NCI-H1436 (cell line): ENCODE data around the gene RAD50.
A peak's percentile ranks its signal among the peaks of the same experiment; 100 is the strongest.
"Not testable (repeated sequence)": the region's sequence is repeated elsewhere in the genome, so short reads cannot be mapped to it uniquely, and the experiment has no call there.

Source experiments
- DNase-seq: peaks from one replicate; lab custom pipeline; 2025; lab: John Stamatoyannopoulos, UW

The RAD50 gene

DNA sequence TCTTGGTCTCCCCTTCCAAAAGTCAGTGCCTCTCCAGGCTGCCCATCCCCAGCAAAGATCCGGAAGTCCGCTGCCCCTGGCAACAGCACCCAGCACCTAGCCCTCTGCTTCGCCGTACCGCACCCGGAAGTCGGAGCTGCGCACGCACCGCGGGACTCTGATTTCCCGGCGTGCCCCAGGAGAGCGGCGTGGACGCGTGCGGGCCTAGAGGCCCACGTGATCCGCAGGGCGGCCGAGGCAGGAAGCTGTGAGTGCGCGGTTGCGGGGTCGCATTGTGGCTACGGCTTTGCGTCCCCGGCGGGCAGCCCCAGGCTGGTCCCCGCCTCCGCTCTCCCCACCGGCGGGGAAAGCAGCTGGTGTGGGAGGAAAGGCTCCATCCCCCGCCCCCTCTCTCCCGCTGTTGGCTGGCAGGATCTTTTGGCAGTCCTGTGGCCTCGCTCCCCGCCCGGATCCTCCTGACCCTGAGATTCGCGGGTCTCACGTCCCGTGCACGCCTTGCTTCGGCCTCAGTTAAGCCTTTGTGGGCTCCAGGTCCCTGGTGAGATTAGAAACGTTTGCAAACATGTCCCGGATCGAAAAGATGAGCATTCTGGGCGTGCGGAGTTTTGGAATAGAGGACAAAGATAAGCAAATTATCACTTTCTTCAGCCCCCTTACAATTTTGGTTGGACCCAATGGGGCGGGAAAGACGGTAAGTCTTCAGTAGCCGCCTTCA lies at the start of gene RAD50:
RAD50 (plus strand) TSS at position 215 of the 715 bp plus-strand sequence; CDS start at position 563, 348 bp downstream.
- peak; percentile 86 for DNase-seq

- DNase-seq = no peak
These were observed 46.7 kb upstream of the RAD50 start for GRCh38 chr5:132510076-132510475.

DNA sequence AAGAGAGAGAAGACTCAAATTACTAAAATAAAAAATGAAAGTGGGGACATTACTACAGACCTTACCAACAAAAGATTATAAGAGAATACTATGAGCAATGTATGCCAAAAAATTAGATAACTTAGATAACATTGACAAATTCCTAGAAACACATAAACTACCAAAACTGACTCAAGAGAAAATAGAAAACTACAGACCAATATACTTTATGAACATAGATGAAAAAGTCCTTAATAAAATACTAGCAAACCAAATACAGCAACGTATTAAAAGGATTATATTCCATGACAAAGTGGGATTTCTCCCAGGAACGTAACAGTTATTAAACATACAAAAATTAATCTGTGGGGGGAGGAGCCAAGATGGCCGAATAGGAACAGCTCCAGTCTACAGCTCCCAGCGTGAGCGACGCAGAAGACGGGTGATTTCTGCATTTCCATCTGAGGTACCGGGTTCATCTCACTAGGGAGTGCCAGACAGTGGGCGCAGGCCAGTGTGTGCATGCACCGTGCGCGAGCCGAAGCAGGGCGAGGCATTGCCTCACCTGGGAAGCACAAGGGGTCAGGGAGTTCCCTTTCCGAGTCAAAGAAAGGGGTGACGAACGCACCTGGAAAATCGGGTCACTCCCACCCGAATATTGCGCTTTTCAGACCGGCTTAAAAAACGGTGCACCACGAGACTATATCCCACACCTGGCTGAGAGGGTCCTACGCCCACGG lies 43.0 kb upstream of the RAD50 start:
- DNase-seq = not testable (repeated sequence)

- not testable (repeated sequence) for DNase-seq
These were observed 34.7 kb upstream of the RAD50 start for GRCh38 chr5:132522067-132522466.

- DNase-seq = not testable (repeated sequence)
These were observed 31.9 kb upstream of the RAD50 start for GRCh38 chr5:132524877-132525276.

GRCh38 chr5:132525299-132525724 lies 31.5 kb upstream of the RAD50 start:
- no peak for DNase-seq

GRCh38 chr5:132526290-132526973 lies 30.3 kb upstream of the RAD50 start:
- peak; percentile 51 for DNase-seq

DNA sequence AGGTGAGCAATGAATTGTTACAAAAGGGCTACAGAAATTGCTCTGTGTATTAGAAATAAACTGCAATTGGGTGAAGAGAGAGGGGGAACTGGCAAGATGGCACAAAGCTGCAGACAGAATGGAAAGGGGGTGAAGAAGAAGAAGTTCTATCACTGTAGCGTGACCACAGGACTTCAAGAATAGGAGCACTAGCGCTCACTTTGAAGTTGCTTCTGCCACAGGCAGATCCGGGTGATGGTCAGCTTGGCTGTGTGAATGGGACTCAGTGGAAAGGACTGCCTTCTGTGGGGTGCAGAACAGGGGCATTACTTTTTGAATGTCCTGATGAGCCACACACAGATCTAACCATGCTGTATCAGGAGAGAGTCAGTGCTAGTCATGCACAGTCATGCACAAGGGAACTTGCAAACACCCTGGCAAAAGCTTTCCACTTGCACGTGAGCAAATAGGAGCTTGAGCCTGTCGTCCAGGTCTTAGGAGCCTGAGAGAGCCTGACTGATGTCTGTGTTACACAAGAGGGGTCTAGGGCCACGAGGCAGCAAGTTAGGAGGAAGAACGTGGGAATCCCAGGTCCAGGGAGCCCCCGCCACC lies 29.7 kb upstream of the RAD50 start:
- no peak for DNase-seq

- DNase-seq = no peak
These were observed 28.8 kb upstream of the RAD50 start for GRCh38 chr5:132528021-132528420.

DNA sequence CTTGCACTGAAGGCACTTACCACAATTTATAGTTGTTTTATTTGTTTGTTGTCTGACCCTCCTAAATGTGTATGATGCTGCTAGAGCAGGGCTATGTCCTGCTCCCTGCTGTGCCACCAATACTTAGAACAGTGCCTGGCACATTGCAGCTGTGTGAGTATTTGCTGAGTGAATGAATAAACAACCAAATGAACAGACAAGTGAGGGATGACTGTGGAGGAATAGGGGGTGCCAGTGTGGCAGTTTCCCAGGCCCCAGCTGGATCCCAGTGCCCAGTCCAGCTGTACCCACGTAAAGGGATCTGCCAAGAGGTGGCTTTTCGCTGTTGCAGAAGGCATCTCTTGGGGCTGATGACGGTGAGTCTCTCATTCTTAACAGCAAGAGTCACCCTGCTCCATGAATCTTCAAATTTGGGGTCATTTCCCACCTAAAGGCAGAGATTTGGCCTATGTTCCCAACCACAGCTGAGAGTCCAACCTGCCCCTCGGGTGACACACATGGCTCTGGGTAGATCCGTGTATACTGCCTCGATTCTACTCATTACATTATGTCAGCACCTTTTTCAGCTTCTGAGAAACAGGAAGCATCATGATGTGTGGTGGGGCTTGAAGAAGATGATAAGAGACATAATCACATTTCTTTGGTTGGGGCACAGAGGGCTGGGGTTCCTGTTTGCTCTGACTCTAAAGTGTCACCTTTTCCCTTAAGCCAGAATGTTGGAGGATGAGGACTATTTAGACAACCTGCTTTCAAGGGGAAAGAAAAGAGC lies 27.7 kb upstream of the RAD50 start:
- DNase-seq = no peak

DNA sequence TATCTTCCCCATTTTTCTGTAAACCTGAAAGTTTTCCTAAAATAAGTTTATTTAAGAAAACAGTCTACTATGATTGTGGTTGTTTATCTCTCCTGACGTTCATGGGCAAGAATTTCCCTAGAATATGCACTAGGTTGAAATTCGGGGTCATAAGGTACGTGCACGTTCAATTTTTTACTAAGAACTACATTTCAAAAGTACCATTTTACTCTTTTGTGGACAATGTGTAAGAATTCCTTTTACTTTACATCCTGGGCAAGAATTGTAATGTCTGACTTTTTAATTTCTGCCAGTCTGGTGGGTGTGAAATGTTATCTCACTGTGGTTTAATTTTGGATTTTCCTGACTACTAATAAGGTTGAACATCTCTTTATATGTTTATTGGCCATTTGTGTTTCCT lies 25.8 kb upstream of the RAD50 start:
- DNase-seq = no peak

GRCh38 chr5:132539716-132540115 lies 17.1 kb upstream of the RAD50 start:
- no peak for DNase-seq

DNA sequence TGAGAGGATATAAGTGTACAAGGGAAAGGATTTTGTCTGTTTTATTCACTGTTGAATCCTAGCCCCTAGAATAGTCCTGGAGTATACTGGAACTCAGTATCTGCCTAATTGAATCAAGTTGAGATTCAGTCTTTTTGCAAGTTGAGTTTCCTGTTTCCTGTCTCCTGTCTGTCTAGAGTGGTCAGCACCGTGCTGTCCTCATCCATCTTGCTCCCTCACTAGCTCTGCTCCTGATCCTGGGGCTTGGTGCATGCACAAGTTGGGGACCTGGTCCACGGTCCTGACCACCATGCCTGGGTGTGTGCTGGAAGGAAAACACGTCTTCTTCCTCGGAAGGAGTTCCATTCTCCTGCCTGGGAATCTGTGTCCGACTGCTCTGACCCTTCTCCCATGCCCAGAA lies 16.6 kb upstream of the RAD50 start:
- DNase-seq = no peak

GRCh38 chr5:132540764-132541163 lies 16.0 kb upstream of the RAD50 start:
- DNase-seq = no peak

DNA sequence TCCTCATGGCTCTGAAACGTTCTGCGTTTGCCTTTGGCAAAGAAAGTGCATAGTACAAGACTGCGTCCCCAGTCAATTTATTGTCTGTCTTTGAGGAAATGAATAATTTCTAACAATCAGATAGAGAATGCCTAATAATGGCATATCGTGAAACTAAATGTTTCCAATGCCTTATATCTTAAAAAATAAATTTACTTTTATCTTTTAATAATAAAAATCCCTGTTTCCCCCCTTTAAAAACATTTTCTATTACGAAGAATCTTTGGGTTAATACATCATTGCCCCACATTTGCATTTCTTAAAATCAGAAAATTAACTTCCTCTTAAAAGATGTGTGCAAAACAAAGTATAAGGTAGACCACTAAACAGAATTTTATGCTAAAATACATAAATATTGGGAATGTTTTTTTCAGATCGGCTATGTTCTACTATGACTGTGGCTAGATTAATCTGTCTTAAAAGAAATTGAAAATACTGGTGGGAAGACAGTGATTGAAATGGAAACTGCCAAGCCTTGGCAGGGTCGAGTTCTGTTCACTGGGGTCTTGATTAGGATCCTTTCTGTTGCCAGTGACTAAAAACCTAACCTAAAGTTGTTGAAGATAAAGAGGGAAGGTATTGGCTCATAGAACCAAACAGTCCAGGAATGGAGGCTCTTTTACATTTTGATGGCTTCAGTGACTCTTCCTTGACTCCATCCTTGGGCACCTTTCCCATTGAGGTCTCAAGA lies 13.1 kb upstream of the RAD50 start, which contains the start of gene IL5:
IL5 (minus strand) TSS at position 51 of the 730 bp plus-strand sequence; CDS start at position 7, 44 bp downstream.
- no peak for DNase-seq

DNA sequence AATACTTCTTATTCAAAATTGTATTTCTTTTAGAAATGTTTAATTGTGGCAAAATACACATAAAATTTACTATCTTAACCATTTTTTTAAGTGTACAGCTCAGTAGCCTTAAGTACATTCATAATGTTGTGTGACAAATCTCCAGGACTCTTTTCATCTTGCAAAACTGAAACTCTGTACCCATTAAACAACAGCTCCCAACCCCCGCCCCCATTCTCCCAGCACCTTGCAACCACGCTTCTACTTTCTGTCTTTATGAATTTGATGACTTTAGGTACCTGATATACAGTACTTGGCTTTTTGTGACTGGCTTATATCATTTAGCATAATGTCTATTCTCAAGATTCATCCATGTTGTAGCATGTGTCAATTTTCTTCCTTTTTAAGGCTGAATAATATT lies 10.7 kb upstream of the RAD50 start:
- no peak for DNase-seq

GRCh38 chr5:132547269-132547668 lies 9.5 kb upstream of the RAD50 start:
- no peak for DNase-seq

DNA sequence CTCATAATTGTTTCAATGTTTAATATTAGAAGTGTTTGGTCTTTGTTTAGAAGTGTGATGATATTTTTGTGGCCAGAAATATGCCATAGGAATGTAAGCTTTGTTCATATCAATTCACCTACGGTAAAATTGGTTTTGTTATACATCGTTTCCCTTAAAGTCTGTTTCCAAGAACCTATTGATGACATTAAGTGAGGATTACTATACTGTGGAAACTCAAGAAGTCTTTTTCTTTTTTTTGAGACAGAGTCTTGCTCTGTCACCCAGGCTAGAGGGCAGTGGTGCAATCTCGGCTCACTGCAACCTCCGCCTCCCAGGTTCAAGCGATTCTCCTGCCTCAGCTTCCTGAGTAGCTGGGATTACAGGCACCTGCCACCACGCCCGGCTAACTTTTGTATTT lies 7.9 kb upstream of the RAD50 start:
- not testable (repeated sequence) for DNase-seq

DNA sequence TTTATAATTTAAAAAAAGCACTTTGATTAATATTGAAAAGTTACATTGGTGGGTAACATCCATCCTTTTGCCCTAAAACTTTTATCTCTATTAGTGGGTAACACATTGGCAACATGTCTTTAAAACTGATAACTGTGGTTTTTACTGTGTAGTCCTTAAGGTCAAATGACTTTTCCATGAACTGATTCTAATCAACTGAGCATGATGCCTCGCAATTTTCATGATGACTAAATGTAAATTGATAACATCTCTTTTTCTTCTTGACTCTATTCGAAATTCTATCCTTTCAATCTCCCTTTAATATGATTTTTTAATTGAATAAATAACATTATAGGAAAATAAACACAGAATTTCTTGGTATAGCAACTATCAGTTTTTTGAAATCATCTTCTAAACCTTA lies 7.2 kb upstream of the RAD50 start:
- DNase-seq = no peak

DNA sequence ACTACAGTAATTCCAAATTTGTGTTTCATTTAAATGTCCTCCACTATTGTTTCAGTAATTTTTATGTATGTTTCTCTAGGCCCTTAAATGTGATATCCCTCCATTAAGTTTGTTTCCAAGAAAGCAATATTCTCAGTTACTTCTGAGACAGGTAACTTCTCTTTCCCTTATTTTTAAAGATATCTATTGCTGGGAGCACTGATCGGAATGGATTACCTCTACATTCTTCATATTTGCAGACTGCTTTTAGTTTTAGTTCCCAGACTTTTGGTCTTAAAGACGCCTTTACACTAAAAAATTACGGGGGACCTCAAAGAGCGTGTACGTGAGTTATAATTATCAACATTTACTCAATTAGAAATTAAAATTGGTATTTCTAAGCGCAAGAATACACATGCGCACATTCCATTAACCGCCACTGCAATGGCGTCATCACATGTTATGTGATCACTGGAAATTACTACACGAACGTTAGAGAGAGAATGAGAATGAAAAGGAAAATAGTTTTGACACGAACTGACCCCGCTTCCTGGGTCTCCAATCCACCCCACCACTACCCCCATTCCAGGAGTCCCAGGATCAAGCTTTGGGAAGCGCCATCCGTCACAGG lies 519 bp upstream of the RAD50 start:
- no peak for DNase-seq
